HK-2 (cell line): ENCODE data around the gene ABO.
"Not testable (repeated sequence)": the region's sequence is repeated elsewhere in the genome, so short reads cannot be mapped to it uniquely, and the experiment has no call there.

Source experiments
- DNase-seq: peaks from one replicate; pipeline ENCODE4 v3.0.0-alpha.2; 2018; ENCODE audit not compliant: unreplicated experiment

Gene ABO

DNA sequence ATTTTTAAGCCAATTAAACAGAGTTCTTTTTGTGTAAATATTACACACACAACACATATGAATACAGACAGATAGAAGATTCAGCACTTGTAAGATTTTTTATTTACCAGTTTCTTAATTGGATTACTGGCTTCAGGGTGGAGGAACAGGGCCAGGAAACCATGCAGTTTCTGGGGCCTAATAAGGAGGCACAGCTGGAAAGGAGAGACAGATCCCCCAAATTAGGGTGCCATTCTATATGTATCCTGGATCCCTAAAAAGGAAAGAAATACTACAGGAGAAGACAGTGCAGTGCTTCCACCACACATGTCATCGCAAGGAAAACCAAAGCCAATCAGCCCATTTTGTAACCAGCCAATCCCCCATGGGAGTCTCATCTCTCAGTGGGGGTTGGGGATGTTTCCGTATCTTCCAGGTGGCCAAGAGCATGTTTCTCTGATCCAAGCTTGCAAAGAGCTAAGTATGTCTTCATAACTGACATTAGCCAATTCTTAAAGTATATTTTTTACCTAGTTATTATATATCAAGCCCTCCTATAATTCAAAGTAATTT, 15.8 kb upstream of the ABO start:
- DNase-seq = no peak

DNA sequence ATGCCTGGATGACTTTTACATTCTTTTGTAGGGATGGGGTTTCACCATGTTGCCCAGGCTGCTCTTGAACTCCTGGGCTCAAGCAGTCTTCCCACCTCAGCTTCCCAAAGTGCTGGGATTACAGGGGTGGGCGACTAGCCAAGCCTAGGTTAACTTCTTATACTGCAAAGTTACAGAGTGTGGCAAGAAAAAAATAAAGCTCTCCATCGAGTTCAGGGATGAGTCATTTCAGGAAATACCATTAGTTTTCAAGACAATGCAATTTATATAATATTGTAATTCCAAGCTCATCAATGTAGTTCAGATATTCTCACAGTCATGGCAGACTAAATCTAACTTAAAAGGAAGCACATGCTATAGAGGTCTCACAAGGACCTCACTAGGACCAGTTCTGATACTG, 11.5 kb upstream of the ABO start:
- no peak for DNase-seq

DNA sequence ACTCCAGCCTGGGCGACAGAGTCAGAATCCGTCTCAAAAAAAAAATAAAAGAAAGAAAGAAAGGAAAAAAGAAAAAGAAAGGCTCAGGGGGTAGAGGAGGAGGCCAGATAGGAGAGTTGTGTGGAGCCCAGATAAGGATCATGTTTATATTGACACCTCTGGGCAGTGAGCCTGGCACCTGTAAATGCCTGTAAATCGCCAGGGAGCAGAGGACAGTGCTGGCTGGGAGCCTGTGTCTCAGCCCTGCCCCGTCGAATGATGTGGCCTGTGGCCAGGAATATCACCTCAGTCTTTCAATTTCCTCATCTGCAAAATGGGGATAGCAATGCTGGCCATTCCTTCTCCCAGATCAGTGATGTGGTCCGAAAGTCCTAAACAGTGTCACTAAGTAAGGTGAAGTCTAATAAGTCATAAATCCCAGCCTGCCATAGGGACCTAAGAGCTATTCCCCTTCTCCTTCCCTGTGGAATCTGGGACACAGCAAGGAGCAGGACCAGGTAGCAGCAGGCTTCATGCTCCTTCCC, 10.3 kb upstream of the ABO start:
- DNase-seq = no peak

DNA sequence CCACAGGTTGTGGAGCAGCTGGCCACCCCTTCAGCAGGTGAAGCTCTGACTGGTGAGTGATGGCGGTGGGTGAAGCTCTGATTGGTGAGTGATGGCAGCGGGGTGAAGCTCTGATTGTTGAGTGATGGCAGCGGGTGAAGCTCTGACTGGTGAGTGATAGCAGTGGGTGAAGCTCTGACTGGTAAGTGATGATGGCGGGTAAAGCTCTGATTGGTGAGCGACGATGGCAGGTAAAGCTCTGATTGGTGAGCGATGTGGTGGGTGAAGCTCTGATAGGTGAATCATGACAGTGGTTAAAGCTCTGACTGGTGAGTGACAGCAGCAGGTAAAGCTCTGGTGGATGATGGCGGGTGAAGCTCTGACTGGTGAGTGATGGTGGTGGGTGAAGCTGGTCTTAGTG, 9.4 kb upstream of the ABO start:
- DNase-seq = no peak

DNA sequence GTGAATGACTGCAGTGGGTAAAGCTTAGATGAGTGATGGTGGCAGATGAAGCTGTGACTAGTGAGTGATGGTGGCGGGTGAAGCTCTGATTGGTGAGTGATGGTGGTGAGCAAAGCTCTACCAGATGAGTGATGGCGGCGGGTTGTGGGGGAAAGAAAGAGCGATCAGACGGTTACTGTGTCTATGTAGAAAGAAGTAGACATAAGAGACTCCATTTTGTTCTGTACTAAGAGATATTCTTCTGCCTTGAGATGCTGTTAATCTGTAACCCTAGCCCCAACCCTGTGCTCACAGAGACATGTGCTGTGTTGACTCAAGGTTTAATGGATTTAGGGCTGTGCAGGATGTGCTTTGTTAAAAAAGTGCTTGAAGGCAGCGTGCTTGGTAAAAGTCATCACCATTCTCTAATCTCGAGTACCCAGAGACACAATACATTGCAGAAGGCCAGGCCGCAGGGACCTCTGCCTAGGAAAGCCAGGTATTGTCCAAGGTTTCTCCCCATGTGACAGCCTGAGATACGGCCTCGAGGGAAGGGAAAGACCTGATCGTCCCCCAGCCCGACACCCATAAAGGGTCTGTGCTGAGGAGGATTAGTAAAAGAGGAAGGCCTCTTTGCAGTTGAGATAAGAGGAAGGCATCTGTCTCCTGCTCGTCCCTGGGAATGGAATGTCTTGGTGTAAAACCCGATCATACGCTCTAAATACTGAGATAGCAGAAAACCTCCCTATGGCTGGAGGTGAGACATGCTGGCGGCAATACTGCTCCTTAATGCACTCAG, 8.4 kb upstream of the ABO start:
- DNase-seq = not testable (repeated sequence)

DNA sequence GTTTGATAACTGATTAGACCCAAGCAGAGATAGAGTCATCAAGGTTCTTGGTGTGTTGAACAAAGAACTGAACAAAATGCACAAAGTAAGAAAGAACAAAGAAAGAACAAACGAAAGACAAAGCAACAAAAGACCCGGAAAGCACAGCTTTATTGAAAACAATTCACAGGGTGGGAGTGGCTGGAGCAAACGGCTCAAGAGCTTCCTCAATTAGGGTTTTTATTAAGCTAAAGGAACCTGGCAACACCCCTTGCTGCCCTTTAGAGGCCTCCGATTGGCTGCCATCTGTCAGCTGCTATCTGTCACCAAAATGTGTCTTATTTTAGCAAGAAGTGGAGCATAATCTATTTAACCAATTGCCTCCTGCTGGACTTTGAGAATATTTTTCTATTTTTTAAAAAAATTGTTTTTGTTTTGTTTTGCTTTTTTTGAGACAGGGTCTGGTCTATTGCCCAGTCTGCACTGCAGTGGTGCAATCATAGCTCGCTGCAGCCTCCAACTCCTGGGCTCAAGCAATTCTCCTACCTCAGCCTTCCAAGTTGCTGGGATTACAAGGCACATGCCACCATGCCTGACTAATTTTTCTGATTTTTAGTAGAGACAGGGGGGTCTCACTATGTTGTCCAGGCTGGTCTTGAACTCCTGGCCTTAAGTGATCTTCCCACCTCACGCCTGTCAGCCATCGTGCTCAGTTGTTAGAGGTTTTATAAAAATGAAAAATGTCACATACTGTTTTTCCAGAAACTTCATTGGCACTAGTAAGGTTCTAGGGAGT, 7.7 kb upstream of the ABO start:
- no peak for DNase-seq

DNA sequence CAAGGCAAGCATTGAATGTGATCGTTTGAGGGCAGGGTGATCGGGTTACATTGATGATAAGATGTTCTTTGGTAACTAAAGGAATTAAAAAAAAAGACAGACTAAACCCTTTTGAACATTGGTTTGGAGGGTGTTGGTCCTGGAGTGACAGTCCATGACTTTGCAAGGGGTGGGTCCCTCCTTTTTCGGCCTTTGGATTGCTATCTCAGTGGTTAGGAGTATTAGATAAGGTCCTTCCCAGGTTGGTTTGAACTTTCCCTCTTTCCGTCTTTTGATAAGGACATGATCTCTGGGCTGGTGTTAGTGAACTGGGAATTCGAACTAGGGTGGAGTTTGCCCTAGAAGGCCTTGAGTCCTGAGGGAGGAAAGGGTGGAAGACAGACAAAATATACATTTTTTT, 5.4 kb upstream of the ABO start:
- no peak for DNase-seq

DNA sequence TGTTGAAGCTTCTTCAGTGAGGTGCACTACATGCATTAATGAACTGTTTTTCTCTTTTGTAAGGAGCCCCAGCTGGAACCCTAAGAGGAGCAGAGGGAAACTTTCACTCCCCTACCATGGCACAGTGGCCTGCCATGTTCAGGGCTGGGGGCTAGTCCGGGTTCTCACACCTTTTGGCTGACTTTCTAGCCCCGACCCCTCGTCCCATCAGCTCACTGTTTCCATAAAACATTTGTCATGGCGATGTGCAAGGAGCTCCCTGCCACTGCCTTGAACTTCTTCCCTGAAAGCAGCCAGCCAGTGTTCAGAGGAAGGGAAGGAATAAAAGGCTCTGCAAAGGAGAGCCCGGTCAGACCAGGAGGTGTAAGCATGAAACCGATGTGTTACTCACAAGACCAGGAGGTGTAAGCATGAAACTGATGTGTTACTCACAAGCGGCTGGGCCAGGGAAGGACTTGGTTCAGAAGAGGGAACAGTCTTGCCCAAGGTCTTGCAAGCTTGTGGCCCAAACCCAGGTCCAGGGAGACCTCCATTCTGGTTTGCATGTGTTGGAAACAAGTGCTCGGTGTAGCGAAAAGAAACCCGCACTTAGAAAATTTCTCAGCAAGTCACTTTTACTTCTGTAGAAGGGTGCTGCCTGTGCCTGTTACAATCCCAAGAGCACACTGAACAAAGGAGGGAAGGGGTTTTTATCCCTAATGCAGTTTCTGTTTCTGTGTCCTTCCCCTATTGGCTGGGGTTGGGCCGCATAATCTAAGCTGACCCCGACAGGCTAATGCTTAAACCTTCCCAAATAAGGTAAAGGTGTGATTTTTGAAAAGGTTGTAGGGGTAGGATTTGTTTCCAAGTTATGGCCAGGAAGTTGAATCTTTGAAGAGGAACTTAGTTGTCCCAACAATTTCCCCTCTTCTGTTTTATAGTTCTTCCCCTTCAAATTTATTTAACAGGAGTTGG, 3.4 kb upstream of the ABO start:
- DNase-seq = no peak

DNA sequence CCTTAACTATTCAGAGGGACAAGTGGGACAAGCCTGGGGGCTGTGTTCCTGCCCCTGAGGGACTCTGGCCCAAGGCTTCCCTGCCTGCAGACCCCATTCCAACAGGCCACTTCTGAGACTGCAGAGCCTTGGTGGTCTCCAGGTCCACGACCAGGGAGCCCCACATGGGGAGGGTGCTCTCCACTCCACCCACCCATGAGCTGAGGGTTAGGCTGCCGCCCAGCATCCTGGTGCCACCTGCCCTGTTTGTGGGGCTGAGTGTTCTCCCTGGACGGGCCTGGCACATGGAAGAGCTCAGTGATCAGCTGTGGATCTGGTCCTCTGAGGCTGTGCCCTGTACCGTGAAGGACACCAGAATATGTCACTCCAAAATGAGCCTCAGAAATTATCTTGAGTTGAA, 2.5 kb upstream of the ABO start:
- no peak for DNase-seq

DNA sequence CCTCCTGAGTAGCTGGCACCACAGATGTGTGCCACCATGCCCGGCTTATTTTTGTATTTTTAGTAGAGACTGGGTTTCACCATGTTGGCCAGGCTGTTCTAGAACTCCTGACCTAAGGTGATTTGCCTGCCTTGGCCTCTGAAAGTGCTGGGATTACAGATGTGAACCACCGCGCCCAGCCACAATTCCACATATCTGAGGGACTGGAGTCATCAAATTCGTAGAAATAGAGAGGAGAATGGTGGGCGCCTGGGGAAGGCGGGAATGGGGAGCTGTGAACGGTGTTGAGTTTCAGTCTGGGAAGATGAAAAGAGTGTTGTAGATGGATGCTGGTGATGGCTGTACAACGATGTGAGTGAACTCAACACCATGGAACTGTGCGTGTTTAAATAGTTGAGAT, 1.9 kb upstream of the ABO start:
- no peak for DNase-seq

DNA sequence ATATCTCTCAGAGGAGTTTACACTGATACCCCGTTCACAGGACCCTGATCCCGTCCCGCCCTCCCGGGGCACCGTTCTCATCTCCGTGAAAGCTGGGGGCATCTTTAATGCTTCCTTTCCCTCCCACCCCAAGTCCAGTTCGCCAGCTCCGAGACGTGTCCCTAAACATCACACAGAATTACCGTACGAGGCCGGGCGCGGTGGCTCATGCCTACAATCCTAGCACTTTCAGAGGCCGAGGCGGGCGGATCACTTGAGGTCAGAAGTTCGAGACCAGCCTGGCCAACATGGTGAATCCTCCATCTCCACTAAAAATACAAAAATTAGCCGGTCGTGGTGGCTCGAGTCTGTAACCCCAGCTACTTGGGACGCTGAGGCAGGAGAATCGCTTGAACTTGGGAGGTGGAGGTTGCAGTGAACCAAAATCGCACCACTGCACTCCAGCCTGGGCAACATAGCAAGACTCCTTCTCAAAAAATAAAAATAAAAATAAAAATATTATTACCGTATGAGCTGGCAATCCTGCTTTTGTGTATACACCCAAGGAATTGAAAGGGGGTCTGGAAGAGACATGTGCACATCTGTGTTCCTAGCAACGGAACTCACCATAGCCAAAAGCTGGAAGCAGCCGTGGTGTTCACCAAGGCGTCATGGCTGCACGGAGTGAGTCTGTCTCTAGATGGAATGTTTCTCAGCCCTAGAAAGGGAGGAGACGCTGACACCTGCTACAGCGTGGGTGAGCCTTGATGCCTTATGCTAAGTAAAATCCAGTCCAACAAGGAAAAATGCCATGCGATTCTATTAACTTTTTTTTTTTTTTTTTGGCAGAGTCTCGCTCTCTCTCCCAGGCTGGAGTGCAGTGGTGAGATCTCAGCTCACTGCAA, 1.2 kb upstream of the ABO start:
- no peak for DNase-seq

DNA sequence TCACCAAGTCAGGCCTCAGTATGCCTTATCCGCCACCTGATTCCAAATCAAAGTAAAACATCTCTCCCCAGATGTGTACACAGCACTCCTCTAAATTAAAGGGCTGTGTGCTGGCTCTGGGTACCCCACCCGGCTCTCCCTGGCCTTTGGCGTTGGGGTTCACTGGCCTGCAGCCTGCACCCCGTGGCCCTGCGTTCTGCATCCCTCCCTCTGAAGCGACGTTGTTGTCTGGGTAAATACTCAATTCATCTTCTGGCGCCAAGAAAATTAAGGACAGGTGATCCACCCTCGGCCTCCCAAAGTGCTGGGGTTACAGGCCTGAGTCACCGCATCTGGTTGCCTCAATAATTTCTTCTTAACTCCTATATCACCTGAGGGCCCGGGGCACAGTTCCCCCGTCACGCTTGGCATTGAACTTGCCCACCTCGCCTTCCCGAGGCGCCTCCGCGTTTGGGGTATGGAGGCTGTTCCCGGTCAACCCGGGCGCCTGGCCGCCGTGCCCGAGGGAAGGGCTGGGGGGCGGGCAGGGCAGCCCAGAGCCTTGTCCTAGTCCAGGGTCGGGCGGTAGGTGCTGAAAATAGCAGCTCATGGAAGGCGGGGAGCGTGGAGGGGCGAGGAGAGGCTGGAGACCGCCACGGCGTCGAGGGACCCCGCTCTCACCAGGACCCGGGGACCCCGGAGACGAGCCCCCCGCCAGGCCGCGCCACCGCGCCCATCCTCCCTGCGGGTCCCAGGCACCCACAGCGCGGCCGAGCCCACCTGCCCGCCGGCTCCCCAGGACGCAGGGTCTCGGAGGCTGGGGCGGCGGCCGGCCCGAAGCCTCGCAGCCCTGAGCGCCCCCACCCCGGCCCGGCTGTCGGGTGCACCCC, 531 bp downstream of the ABO start:
- DNase-seq = no peak

DNA sequence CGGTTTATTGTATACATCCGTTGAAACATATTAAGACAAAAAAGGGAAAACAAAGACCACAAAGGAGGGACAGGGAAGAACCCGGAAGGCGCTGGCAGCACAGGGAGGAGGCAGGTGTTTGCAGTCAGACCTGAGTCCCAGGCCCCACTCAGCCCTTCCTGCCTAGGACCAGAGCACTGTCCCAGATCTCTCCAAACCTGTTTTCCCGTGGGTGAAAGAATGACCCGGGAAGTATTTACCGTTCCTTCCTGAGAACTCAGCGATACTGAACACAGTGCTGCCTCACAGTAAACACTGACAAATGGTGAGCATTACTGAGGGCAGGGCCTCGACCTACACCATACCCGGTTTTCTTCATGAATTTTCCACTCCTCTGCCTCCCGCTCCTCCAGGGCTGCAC, 1.2 kb downstream of the ABO start:
- DNase-seq = no peak

DNA sequence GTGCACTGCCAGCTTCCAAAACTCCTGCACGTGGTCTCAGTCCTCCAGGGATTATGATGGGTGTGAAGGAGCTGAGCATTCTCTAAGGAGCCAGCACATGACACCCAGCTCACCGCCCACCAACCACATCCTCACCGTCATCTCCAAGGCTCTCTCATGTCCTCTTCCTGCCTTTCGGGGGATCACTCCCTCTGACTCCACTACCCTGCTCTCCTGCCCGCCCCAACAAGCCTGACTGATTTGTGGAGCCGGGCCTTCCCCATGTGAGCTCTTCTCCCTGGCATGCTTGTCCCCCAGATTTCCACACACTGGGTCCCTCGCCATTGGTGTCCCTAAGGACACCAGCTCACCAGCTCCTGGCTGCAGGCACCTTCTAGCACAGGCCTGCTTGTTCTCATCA, 1.9 kb downstream of the ABO start:
- no peak for DNase-seq

DNA sequence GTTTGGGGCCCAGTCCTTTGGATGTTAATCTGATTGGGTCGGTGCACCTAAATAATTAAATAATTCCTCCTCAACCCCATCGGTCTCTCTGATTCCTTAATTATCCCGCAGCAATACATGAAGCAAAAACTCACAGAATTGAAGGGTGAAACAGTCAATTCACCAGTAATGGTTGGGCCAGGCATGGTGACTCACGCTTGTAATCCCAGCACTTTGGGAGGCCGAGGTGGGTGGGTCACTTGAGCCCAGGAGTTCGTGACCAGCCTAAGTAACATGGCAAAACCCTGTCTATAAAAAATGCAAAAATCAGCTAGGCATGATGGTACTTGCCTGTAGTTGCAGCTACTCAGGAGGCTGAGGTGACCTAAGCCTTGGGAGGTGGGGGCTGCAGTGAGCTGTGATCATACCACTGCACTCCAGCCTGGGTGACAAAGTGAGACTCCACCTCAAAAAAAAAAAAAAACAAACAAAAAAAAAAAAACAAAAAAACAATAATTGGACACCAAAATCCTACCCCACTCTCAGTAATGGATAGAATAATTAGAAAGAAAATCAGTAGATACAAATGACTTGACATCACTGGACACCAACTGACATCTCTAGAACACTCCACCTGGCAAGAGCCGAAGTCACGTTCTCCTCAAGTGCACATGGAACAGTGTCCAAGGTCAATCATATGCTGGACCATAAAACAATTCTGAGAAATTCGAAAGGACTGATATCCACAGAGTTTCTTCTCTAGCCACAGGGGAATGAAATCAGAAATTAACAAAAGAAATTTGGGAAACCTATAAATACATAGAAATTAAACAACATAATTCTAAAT, 5.3 kb downstream of the ABO start:
- DNase-seq = peak; percentile 19

DNA sequence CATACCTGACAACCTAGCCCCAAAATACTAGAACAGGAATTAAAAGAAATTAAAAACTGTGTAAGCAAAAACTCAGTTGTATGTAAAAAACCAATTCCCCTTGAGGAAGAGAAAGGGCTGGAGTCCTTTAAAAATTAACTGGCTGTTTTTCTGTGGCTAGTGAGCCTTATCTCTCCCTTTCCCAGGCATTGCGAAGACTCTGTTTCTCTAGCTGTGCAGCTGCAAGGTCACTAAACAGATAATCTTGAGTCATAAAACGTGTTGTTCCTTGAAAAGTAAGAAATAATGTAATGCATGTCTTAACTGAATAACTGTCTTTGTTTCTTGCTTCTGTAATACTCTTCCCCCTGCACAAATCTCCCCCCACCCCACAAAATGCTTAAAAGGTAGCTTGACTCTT, 5.9 kb downstream of the ABO start:
- DNase-seq = not testable (repeated sequence)

DNA sequence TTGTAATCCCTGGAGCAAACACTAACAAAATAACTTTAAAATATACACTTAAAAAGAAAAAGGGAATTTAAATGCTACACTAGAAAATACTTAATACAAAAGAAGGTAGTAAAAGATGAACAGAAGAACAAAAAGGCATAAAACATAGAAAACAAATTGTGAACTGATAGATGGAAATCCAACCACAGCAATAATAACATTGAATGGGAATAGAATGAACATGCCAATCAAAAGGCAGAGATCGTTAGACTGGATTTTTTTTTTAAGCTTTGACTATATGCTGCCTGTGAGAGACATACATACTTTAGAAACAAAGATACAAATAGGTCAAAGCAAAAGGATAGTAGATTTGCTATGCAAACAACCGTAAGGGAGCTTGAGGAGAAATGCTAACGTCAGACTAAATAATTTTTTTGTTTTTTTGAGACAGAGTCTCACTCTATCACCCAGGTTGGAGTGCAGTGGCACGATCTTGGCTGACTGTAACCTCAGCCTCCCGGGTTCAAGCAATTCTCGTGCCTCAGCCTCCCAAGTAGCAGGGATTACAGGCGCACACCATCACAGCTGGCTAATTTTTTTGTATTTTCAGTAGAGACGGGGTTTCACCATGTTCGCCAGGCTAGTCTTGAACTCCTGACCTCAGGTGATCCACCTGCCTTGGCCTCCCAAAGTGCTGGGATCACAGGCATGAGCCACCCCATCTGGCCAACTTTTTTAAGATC, 6.5 kb downstream of the ABO start:
- DNase-seq = no peak

DNA sequence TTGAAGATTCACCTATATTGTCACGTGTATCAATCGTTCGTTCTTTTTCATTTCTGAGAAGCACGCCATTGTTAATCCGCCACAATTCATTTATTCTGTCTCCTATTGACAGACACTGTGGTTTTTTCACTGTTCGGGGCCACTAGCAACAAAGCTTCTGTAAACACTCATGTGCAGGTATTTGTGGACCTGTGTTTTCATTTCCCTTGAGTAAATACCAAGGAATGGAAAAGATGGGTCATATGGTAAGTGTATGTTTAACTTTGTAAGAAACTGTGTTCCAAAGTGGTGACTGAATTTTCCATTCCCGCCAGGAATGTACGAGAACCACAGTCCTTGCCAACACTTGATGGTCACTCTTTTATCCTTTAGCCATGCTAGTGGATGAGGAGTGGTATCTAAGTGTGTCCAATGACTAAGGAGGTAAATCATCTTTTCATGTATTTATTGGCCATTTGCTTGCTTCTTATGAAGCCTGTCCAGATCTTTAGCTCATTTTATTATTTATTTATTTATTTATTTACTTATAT, 10.7 kb downstream of the ABO start:
- no peak for DNase-seq
